ENCODE measurements around the gene OGA. TPM values are rescaled to one million over a fixed set of nuclear protein-coding genes. Genes with fewer than 3 reads are reported as not detected.
A peak's percentile ranks its signal among the peaks of the same experiment; 100 is the strongest.

Gene OGA
- total and polyA plus RNA-seq, 2 experiments from 2014 or later: 46.1 to 76.8 TPM

- Histone ChIP-seq H3K4me3 (no peak overlapping the region), H3K27ac (no peak overlapping the region), H2AFZ (peak overlapping the region; percentile 50), H3K4me1 (ENCODE audit: insufficient read depth) (peaks cover 35% of the 10 kb centered on the region), H3K9me2 (replicated peaks; ENCODE audit: insufficient read depth) (no peaks in the 10 kb centered on the region), H3K4me2 (peak overlapping the region; percentile 95), H4K20me1 (ENCODE audit: insufficient read depth, poor library complexity, severe bottlenecking) (no peaks in the 10 kb centered on the region), H3K27me3 (peaks cover 43% of the 10 kb centered on the region), H3K9me3 (ENCODE audit: low read depth) (no peaks in the 10 kb centered on the region), H3K36me3 (replicated peaks; ENCODE audit: insufficient read depth, low read depth) (no peaks in the 10 kb centered on the region), H3K79me2 (no peaks in the 10 kb centered on the region)
- TF ChIP-seq EZH2 (IDR thresholded peaks at IDR 0.05; ENCODE audit: borderline replicate concordance): no peak
- TF ChIP-seq CTCF (IDR thresholded peaks at IDR 0.05; ENCODE audit: poor library complexity): peak; percentile 69
- DNase-seq (ENCODE audit: low spot score): peak; percentile 90
- WGBS (ENCODE audit: low lambda C conversion rate, missing lambda C conversion rate): 5% methylated on average over 28 of the region's 51 CpGs
These were observed 38.6 kb downstream of the OGA start for GRCh38 chr10:101779544-101780186.

- H3K27me3 ChIP-seq: peaks cover 50% of the 10 kb centered on the region
- 3% methylated on average over 49 of the region's 58 CpGs for WGBS (ENCODE audit: low lambda C conversion rate, missing lambda C conversion rate)
- H3K9me2 ChIP-seq (replicated peaks; ENCODE audit: insufficient read depth): no peaks in the 10 kb centered on the region
- H3K4me1 ChIP-seq (ENCODE audit: insufficient read depth): peaks cover 33% of the 10 kb centered on the region
- no peaks in the 10 kb centered on the region for H3K36me3 ChIP-seq (replicated peaks; ENCODE audit: insufficient read depth, low read depth)
- no peaks in the 10 kb centered on the region for H4K20me1 ChIP-seq (ENCODE audit: insufficient read depth, poor library complexity, severe bottlenecking)
- H3K27ac ChIP-seq: no peak overlapping the region
- peak; percentile 72 for DNase-seq (ENCODE audit: low spot score)
- peak overlapping the region; percentile 50 for H2AFZ ChIP-seq
- H3K9me3 ChIP-seq (ENCODE audit: low read depth): no peaks in the 10 kb centered on the region
- peak overlapping the region; percentile 27 for H3K4me3 ChIP-seq
- H3K4me2 ChIP-seq: peak overlapping the region; percentile 95
- TF ChIP-seq CTCF (IDR thresholded peaks at IDR 0.05; ENCODE audit: poor library complexity): no peak
- TF ChIP-seq EZH2phosphoT487 (IDR thresholded peaks at IDR 0.05; ENCODE audit: low read depth, severe bottlenecking, unreplicated experiment): no peak
- TF ChIP-seq EZH2 (IDR thresholded peaks at IDR 0.05; ENCODE audit: borderline replicate concordance): peak; percentile 69
- H3K79me2 ChIP-seq: no peaks in the 10 kb centered on the region
These were observed 39.3 kb downstream of the OGA start for GRCh38 chr10:101778781-101779543.

GRCh38 chr10:101778151-101778780, 40.0 kb downstream of the OGA start:
- Histone ChIP-seq H3K9me3 (ENCODE audit: low read depth) (no peaks in the 10 kb centered on the region), H3K4me1 (ENCODE audit: insufficient read depth) (peaks cover 30% of the 10 kb centered on the region), H3K4me3 (no peak overlapping the region), H3K79me2 (no peaks in the 10 kb centered on the region), H4K20me1 (ENCODE audit: insufficient read depth, poor library complexity, severe bottlenecking) (no peaks in the 10 kb centered on the region), H3K9me2 (replicated peaks; ENCODE audit: insufficient read depth) (no peaks in the 10 kb centered on the region), H2AFZ (no peak overlapping the region), H3K27me3 (peaks cover 57% of the 10 kb centered on the region), H3K27ac (no peak overlapping the region), H3K36me3 (replicated peaks; ENCODE audit: insufficient read depth, low read depth) (no peaks in the 10 kb centered on the region), H3K4me2 (peak overlapping the region; percentile 95)
- DNase-seq (ENCODE audit: low spot score): no peak
- 51% methylated on average over 9 of the region's 12 CpGs for WGBS (ENCODE audit: low lambda C conversion rate, missing lambda C conversion rate)
- TF ChIP-seq CTCF (IDR thresholded peaks at IDR 0.05; ENCODE audit: poor library complexity): no peak
- no peak for TF ChIP-seq EZH2 (IDR thresholded peaks at IDR 0.05; ENCODE audit: borderline replicate concordance)
- no peak for TF ChIP-seq EZH2phosphoT487 (IDR thresholded peaks at IDR 0.05; ENCODE audit: low read depth, severe bottlenecking, unreplicated experiment)
